Measurements from ENCODE around the gene GABBR2.

The GABBR2 gene

GRCh38 chr9:98491231-98491651, 217.5 kb downstream of the GABBR2 start:
- DNase-seq (ENCODE audit: low read depth): no peak
- no peak overlapping the region for H3K4me3 ChIP-seq (ENCODE audit: low read length)

DNA sequence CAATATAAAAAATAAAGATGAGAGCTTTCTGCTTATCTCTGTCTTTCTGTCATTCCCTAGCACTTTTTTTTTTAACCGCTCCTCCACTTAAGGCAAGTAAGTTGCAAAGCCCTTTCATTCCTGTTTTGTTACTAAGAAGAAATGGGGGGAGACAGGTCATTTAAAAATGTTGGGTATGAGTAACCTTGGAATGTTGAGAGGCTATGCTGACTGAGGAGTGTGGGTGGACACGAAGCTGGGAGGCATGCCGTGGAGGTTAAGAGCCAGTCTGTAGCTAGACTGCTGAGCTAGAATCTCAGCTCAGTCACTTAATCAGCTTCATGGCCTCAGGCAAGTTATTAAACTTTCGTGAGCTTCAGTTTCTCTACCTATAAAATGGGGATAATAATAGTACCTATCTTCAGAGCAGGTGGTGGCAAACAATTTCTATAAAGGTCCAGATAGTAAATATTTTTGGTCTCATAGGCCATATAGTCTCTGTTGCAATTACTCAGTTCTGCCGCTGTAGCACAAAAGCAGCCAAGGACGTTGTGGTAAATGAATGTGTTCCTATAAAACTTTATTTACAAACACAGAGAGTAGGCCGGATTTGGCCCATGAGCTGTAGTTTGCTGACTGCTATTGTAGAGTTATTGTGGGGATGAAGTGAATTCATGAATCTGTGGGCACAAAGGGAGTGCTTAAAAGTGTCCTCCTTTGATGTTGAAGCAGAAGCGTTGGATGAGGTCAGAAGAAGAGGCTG, 220.0 kb downstream of the GABBR2 start:
- peak; percentile 97 for DNase-seq (ENCODE audit: low read depth)
- H3K4me3 ChIP-seq (ENCODE audit: low read length): no peak overlapping the region
- TF ChIP-seq, protein P1, sequence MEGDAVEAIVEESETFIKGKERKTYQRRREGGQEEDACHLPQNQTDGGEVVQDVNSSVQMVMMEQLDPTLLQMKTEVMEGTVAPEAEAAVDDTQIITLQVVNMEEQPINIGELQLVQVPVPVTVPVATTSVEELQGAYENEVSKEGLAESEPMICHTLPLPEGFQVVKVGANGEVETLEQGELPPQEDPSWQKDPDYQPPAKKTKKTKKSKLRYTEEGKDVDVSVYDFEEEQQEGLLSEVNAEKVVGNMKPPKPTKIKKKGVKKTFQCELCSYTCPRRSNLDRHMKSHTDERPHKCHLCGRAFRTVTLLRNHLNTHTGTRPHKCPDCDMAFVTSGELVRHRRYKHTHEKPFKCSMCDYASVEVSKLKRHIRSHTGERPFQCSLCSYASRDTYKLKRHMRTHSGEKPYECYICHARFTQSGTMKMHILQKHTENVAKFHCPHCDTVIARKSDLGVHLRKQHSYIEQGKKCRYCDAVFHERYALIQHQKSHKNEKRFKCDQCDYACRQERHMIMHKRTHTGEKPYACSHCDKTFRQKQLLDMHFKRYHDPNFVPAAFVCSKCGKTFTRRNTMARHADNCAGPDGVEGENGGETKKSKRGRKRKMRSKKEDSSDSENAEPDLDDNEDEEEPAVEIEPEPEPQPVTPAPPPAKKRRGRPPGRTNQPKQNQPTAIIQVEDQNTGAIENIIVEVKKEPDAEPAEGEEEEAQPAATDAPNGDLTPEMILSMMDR (conservative IDR thresholded peaks at IDR 0.05; ENCODE audit: low read length): no peak

More at GRCh38 chr9:98491231-98491651, 217.5 kb downstream of the GABBR2 start:
- TF ChIP-seq, protein P1 (conservative IDR thresholded peaks at IDR 0.05; ENCODE audit: low read length): no peak

GRCh38 chr9:98485706-98486105, 223.0 kb downstream of the GABBR2 start:
- TF ChIP-seq, protein P1 (conservative IDR thresholded peaks at IDR 0.05; ENCODE audit: low read length): no peak

GRCh38 chr9:98484162-98484561, 224.6 kb downstream of the GABBR2 start:
- no peak overlapping the region for H3K4me3 ChIP-seq (ENCODE audit: low read length)
- peak; percentile 67 for DNase-seq (ENCODE audit: low read depth)
- TF ChIP-seq, protein P1 (conservative IDR thresholded peaks at IDR 0.05; ENCODE audit: low read length): peak; percentile 51

More at GRCh38 chr9:98485706-98486105, 223.0 kb downstream of the GABBR2 start:
- no peak for DNase-seq (ENCODE audit: low read depth)
- no peak overlapping the region for H3K4me3 ChIP-seq (ENCODE audit: low read length)

DNA sequence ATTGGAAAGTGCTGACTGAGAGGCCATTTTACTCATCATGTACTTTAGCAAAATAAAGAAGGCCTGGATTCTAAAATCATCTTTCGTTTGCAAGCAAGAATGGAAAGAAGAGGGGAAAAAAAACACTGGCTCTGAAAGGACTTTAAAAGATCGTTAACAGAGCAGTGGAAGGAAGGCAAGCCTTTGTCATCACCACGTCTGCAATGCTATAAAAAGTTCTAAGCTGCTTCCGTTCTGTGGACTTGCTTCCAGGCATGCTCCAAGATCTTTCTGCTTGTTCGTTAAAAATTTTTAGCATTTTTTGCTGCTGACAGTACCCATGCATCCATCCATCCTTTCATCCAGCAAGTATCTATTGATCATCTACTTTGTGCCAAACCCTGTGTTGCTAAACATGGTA, 226.5 kb downstream of the GABBR2 start:
- TF ChIP-seq, protein P1 (conservative IDR thresholded peaks at IDR 0.05; ENCODE audit: low read length): no peak

GRCh38 chr9:98481676-98482075, 227.1 kb downstream of the GABBR2 start:
- no peak overlapping the region for H3K4me3 ChIP-seq (ENCODE audit: low read length)
- TF ChIP-seq, protein P1 (conservative IDR thresholded peaks at IDR 0.05; ENCODE audit: low read length): no peak
- peak; percentile 23 for DNase-seq (ENCODE audit: low read depth)

More for the DNA sequence above, 226.5 kb downstream of the GABBR2 start:
- no peak overlapping the region for H3K4me3 ChIP-seq (ENCODE audit: low read length)
- DNase-seq (ENCODE audit: low read depth): peak; percentile 85

Measured in AG10803 (cell line).